Measurements from ENCODE around the gene CUTC.

The CUTC gene, protein sequence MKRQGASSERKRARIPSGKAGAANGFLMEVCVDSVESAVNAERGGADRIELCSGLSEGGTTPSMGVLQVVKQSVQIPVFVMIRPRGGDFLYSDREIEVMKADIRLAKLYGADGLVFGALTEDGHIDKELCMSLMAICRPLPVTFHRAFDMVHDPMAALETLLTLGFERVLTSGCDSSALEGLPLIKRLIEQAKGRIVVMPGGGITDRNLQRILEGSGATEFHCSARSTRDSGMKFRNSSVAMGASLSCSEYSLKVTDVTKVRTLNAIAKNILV

DNA sequence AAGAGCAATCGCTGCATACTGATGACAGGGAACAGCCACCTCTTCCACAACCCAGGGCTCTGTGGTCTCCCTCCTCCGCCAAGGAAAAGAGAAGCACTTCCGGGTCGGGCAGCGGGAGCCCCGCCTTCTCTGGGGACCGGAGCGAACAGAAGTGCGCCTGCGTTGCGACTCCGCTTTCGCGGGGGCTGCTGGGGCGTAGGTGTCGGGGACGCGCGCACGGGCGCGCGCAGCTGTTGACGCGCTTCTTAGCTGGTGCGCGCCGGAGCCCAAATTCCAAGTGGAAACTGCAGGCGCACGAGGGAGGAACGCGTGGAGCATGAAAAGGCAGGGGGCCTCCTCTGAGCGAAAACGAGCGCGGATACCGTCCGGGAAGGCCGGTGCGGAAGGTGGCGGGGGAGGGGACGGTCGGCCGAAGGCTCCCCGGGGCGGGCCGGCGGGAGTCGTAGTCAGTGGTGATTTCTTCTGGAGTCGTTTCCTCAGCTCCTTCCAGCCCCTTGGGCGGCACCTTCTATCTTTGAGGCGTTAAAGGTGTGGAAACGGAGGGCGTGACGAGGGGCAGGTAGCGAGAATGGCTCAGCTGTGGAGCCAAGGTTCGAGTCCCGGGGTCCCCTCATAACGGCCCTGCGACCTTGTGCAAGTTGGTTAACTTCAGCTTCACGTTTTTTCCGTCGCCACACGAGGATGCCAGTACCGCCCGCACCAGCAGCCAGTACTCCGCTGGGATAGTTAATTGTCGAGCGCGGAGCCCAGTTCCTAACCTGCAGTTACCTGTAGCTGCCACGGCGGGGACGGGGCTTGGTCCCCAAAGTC lies at the start of gene CUTC, which contains the start of gene COX15:
CUTC (plus strand) TSS at position 202 of the 810 bp plus-strand sequence; CDS start at position 317, 115 bp downstream.
COX15 (minus strand) TSS at position 95 of the 810 bp plus-strand sequence; CDS start at position 17, 78 bp downstream.
- no peaks in the 10 kb centered on the region for H3K9me3 ChIP-seq (ENCODE audit: severe bottlenecking)
- ATAC-seq (ENCODE audit: low read depth) (peak; percentile 89), DNase-seq (ENCODE audit: low spot score) (peak; percentile 96)
- H3K4me3 ChIP-seq (ENCODE audit: severe bottlenecking), result peak within 1 kb of the TSS; percentile 53
- peaks cover 38% of the 10 kb centered on the region for H3K36me3 ChIP-seq (ENCODE audit: low read depth)
- peaks cover 9% of the 10 kb centered on the region for H3K4me1 ChIP-seq (ENCODE audit: insufficient read depth, poor library complexity, severe bottlenecking)
- H3K27me3 ChIP-seq (ENCODE audit: insufficient read depth, poor library complexity, severe bottlenecking), result no peaks in the 10 kb centered on the region
- TF ChIP-seq, protein P1, sequence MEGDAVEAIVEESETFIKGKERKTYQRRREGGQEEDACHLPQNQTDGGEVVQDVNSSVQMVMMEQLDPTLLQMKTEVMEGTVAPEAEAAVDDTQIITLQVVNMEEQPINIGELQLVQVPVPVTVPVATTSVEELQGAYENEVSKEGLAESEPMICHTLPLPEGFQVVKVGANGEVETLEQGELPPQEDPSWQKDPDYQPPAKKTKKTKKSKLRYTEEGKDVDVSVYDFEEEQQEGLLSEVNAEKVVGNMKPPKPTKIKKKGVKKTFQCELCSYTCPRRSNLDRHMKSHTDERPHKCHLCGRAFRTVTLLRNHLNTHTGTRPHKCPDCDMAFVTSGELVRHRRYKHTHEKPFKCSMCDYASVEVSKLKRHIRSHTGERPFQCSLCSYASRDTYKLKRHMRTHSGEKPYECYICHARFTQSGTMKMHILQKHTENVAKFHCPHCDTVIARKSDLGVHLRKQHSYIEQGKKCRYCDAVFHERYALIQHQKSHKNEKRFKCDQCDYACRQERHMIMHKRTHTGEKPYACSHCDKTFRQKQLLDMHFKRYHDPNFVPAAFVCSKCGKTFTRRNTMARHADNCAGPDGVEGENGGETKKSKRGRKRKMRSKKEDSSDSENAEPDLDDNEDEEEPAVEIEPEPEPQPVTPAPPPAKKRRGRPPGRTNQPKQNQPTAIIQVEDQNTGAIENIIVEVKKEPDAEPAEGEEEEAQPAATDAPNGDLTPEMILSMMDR (IDR thresholded peaks at IDR 0.05; ENCODE audit: poor library complexity, severe bottlenecking), result peak; percentile 42
- H3K27ac ChIP-seq (ENCODE audit: poor library complexity, severe bottlenecking), result peak within 1 kb of the TSS; percentile 82

DNA sequence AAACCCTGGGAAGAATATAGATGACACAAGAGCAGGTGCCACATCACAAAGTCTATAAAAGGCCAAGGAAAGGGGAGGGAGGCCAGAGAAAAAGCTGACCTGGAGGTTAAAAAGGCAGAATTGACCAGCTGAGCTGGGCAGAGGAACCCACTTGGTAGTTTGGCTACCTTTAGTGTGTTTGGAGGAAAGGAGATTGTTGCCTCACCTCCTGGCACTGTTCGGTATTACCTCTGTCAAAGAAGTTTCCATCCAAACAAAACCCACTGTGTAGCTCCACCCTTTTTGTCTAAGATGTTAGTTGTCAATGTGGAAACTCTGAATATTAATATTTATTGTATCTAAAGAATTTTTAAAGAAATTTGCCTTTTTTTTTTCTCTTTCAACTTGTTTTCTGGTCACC lies 49.3 kb upstream of the CUTC start:
- peaks cover 54% of the 10 kb centered on the region for H3K4me1 ChIP-seq (ENCODE audit: insufficient read depth, poor library complexity, severe bottlenecking)
- H3K27ac ChIP-seq (ENCODE audit: poor library complexity, severe bottlenecking), result peak overlapping the region; percentile 52
- no peaks in the 10 kb centered on the region for H3K27me3 ChIP-seq (ENCODE audit: insufficient read depth, poor library complexity, severe bottlenecking)
- ATAC-seq (ENCODE audit: low read depth) (peak; percentile 45; the same call in 2 of the 3 replicates), DNase-seq (ENCODE audit: low spot score) (no peak)
- TF ChIP-seq, protein P1 (IDR thresholded peaks at IDR 0.05; ENCODE audit: poor library complexity, severe bottlenecking), result no peak
- peaks cover 75% of the 10 kb centered on the region for H3K36me3 ChIP-seq (ENCODE audit: low read depth)
- H3K9me3 ChIP-seq (ENCODE audit: severe bottlenecking), result no peaks in the 10 kb centered on the region
- H3K4me3 ChIP-seq (ENCODE audit: severe bottlenecking), result no peak overlapping the region

DNA sequence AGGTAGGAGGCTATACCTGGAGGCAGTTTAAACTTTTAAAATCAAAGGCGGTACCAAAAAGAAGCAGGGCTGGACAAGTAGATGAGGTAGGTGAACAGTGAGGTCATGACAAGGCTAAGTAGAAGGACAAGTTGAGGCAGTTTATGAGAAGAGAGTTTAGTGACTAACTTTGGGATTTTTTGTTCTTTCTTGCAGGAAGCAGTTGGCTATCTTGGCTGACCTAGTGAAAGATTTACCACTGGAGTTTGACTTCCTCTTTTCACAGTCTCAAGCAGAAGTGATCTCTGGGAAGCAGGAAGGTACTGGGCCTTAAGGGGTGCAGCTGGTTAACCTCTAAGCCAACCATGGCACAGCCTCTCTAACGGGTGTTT lies 46.5 kb upstream of the CUTC start:
- peaks cover 77% of the 10 kb centered on the region for H3K36me3 ChIP-seq (ENCODE audit: low read depth)
- no peaks in the 10 kb centered on the region for H3K9me3 ChIP-seq (ENCODE audit: severe bottlenecking)
- H3K4me1 ChIP-seq (ENCODE audit: insufficient read depth, poor library complexity, severe bottlenecking), result peaks cover 74% of the 10 kb centered on the region
- H3K4me3 ChIP-seq (ENCODE audit: severe bottlenecking), result no peak overlapping the region
- TF ChIP-seq, protein P1 (IDR thresholded peaks at IDR 0.05; ENCODE audit: poor library complexity, severe bottlenecking), result no peak
- peak overlapping the region; percentile 63 for H3K27ac ChIP-seq (ENCODE audit: poor library complexity, severe bottlenecking)
- DNase-seq (ENCODE audit: low spot score), result no peak
- no peaks in the 10 kb centered on the region for H3K27me3 ChIP-seq (ENCODE audit: insufficient read depth, poor library complexity, severe bottlenecking)
- ATAC-seq (ENCODE audit: low read depth), result peak; percentile 47

DNA sequence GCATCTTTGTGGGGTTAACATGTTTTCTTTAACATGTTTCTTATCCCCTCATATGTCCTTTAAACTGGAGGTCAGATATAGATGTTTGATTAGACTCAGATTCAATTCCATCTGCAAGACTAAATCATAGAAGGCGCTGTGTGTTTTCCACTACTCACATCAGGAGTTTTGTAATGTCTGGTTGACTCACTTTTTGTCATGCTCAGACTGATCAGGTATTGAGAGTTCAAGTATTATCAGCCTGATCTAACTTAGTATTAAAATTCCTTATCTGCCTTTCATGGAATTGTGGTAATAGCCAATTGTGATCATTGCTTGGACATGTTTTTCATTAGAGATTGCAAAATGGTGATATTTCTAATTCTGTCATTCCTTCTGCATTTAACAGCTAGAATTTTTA lies 42.6 kb upstream of the CUTC start:
- H3K9me3 ChIP-seq (ENCODE audit: severe bottlenecking), result no peaks in the 10 kb centered on the region
- ATAC-seq (ENCODE audit: low read depth) (peak; percentile 84), DNase-seq (ENCODE audit: low spot score) (no peak)
- H3K27ac ChIP-seq (ENCODE audit: poor library complexity, severe bottlenecking), result peak overlapping the region; percentile 53
- no peak overlapping the region for H3K4me3 ChIP-seq (ENCODE audit: severe bottlenecking)
- H3K36me3 ChIP-seq (ENCODE audit: low read depth), result peaks cover 77% of the 10 kb centered on the region
- H3K4me1 ChIP-seq (ENCODE audit: insufficient read depth, poor library complexity, severe bottlenecking), result peaks cover 41% of the 10 kb centered on the region
- no peaks in the 10 kb centered on the region for H3K27me3 ChIP-seq (ENCODE audit: insufficient read depth, poor library complexity, severe bottlenecking)
- TF ChIP-seq, protein P1 (IDR thresholded peaks at IDR 0.05; ENCODE audit: poor library complexity, severe bottlenecking), result no peak
